NOMO-1 treated with dmso at 0.1 percent for 144 hours (cell line): Measurements from ENCODE around the gene LMLN.
"Not testable (repeated sequence)": the region's sequence is repeated elsewhere in the genome, so short reads cannot be mapped to it uniquely, and the experiment has no call there.

ENCODE experiments used
- DNase-seq: peaks from one replicate; lab custom pipeline; 2025; ENCODE audit not compliant: unreplicated experiment; lab: John Stamatoyannopoulos, UW

Gene LMLN

GRCh38 chr3:197956626-197956988 lies 3.4 kb upstream of the LMLN start:
- DNase-seq, result no peak

- DNase-seq, result no peak
These were observed 2.3 kb upstream of the LMLN start for GRCh38 chr3:197957790-197958133.

- no peak for DNase-seq
These were observed 1.7 kb upstream of the LMLN start for GRCh38 chr3:197958346-197958745.

GRCh38 chr3:197958848-197959247 lies 1.2 kb upstream of the LMLN start:
- DNase-seq, result not testable (repeated sequence)

GRCh38 chr3:197959500-197959890 lies 522 bp upstream of the LMLN start:
- no peak for DNase-seq

GRCh38 chr3:197960694-197961581 lies 921 bp downstream of the LMLN start:
- DNase-seq, result no peak

GRCh38 chr3:197961582-197961945 lies 1.5 kb downstream of the LMLN start:
- peak; percentile 16 for DNase-seq

- DNase-seq, result no peak
These were observed 3.1 kb downstream of the LMLN start for GRCh38 chr3:197963019-197963637.

- not testable (repeated sequence) for DNase-seq
These were observed 7.4 kb downstream of the LMLN start for GRCh38 chr3:197967337-197967989.

- no peak for DNase-seq
These were observed 10.6 kb downstream of the LMLN start for GRCh38 chr3:197970588-197970987.

- DNase-seq, result no peak
These were observed 14.0 kb downstream of the LMLN start for GRCh38 chr3:197974016-197974415.

GRCh38 chr3:197975311-197975710 lies 15.3 kb downstream of the LMLN start:
- DNase-seq, result no peak

- no peak for DNase-seq
These were observed 23.1 kb downstream of the LMLN start for GRCh38 chr3:197983076-197983475.

GRCh38 chr3:197989651-197990050 lies 29.6 kb downstream of the LMLN start:
- DNase-seq, result no peak

GRCh38 chr3:197994736-197995135 lies 34.7 kb downstream of the LMLN start:
- no peak for DNase-seq

- DNase-seq, result no peak
These were observed 36.8 kb downstream of the LMLN start for GRCh38 chr3:197996855-197997254.

GRCh38 chr3:197997936-197998335 lies 37.9 kb downstream of the LMLN start:
- no peak for DNase-seq

- DNase-seq, result no peak
These were observed 57.1 kb downstream of the LMLN start for GRCh38 chr3:198017090-198017489.

- no peak for DNase-seq
These were observed 58.4 kb downstream of the LMLN start for GRCh38 chr3:198018416-198018815.

- DNase-seq, result no peak
These were observed 59.1 kb downstream of the LMLN start for GRCh38 chr3:198019115-198019514.

- DNase-seq, result no peak
These were observed 61.3 kb downstream of the LMLN start for GRCh38 chr3:198021320-198021719.

GRCh38 chr3:198022604-198023003 lies 62.6 kb downstream of the LMLN start:
- DNase-seq, result no peak
